A172 (cell line): Measurements from ENCODE around the gene TAF5L. TPM values are rescaled to one million over a fixed set of nuclear protein-coding genes. Genes with fewer than 3 reads are reported as not detected.

Experiments
- DNase-seq: peaks from one replicate; pipeline ENCODE4 v3.0.0-alpha.2; 2015; ENCODE audit warnings: low spot score
- total RNA-seq: library from RNA; depleted of rRNA; stranded (reverse); fragments of >200 nt; shearing (Covaris generic); gene quantifications from 2 replicates; pipeline ENCODE4 v1.2.3, GENCODE V29; 2014; rRNA removed

TAF5L gene
- total RNA-seq: 24.4 and 26.2 TPM in 2 replicates

DNA sequence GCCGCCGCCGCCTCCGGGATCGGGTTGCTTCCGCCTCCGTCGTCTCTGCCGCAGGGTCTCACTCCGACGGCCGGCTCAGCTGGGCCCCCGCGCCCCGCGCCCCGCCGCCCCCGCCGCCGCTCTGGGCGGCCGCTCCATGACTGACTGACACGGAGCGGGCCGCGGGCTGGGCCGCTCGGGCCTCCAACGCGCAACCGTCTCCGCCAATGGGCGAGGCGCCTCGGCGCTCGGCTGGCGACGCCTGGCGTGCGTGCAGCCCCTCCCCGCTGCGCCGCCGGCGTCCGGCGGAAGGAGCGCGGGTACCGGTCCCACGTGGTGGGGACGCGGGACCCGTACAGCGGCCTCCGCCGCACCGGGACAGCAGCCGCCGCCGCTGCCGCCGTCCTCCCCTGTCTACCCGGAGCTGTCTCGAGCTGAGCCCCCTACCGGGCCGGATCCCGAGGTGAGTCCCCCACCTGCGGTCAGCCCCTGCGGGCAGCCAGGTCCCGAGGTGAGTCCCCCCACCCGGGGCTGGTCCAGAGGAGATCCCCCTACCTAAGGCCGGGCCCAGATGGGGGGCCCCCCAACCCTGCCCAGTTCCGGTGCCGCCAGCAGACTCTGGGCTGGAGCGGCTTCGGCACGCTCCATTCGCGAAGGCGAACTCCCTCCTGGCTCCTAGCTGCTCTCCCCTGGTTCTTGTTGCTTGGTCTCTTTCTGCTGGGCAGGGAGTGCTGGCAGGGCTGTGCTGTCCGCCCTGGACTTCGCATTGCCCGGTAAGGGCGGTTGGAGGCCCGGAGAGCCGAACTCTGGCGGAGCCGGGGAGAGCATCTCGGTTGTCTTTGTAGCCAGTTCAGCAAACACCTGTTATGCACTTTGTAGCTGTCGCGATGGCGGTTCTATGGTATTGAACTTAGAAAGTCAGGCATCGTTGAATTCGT, at the start of gene TAF5L, which contains the start of gene URB2:
Gene TAF5L (minus strand): TSS at position 208 of the 917 bp plus-strand sequence. CDS start 11,640 bp downstream, outside the sequence.
Gene URB2 (plus strand): TSS at position 333 of the 917 bp plus-strand sequence. CDS start 1,387 bp downstream, outside the sequence.
- DNase-seq: peak; percentile 69

GRCh38 chr1:229675396-229675795, 49.5 kb upstream of the TAF5L start:
- no peak for DNase-seq

GRCh38 chr1:229674042-229674441, 48.1 kb upstream of the TAF5L start:
- DNase-seq: no peak

- DNase-seq: no peak
Measured at GRCh38 chr1:229672246-229672645, 46.3 kb upstream of the TAF5L start.

GRCh38 chr1:229671310-229671709, 45.4 kb upstream of the TAF5L start:
- DNase-seq: no peak

GRCh38 chr1:229669333-229669732, 43.4 kb upstream of the TAF5L start:
- no peak for DNase-seq

DNA sequence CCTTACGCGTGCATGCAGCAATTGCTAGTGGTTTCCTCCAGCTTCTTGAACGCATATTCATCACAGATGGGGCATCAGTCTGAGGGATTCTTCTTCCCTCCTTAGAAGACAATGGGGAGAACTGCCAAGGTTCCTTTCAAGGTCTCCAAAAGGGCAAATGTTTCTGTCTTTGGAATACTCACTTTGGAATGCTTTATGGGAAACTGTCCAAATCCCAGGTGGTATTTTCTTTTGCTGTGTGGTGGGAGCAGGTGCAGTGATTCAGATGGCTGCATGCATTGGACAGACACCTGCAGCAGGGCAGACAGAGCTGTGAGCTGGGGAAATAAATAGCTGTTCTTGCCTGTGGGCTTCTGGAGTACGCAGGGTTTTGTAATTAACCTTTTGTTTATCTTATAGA, 40.7 kb upstream of the TAF5L start:
- DNase-seq: peak; percentile 46

DNA sequence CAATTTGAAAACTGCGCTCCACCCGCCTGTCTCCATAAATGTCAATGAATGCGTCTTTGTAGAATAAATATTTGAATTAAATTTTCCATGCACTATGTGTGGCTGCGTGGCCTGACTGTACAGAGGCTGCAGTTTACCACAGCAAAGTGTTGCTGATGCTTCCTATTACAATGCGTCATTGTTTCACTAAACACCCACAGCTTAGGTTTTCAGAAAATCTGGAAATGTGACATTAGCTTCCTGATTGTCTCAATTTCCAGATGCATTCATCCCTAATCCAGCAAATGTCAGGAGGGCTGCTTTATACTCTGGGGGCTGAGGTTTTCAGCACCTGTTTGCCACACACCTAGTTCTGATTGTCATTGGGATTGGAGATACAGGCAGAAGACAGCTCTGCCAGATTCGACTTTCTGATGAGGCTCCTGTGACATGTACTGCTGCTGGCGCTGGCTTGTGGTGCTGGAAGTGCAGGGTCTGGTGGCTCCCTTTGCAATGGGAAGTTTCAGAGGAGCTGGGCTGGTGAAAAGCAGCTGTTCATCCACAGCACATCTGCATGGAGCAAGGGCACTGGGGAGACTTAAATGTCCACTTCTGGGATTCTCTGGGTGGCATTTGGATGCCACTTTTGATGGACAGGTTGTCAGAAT, 40.1 kb upstream of the TAF5L start:
- DNase-seq: peak; percentile 4

DNA sequence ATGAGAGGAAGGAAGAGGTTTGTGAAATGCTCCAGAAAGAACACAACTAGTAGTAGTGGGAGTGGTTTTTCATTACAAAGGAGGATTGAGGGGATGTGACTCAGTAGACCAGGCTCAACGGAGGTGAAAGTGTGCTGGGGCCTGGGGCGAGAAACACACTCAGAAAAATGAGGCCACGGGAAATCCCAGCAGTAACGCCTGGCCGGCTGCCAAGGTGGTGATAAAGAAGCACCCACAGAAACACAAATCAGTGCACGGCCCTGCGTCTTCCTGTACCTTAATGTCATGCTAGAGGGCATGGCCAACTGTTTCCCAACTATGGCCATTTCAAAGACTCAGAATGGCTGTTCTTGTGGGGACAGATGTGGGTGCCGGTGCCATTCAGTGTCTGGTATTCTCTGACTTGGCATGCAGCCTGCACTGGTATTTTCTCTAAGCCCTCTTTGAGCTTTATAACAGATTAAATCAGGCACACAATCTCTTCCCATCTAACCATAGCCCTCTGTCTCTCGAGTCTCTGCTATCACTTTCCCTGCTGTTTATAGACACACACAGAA, 38.3 kb upstream of the TAF5L start:
- peak; percentile 40 for DNase-seq

- DNase-seq: no peak
Measured at GRCh38 chr1:229661897-229662296, 36.0 kb upstream of the TAF5L start.

DNA sequence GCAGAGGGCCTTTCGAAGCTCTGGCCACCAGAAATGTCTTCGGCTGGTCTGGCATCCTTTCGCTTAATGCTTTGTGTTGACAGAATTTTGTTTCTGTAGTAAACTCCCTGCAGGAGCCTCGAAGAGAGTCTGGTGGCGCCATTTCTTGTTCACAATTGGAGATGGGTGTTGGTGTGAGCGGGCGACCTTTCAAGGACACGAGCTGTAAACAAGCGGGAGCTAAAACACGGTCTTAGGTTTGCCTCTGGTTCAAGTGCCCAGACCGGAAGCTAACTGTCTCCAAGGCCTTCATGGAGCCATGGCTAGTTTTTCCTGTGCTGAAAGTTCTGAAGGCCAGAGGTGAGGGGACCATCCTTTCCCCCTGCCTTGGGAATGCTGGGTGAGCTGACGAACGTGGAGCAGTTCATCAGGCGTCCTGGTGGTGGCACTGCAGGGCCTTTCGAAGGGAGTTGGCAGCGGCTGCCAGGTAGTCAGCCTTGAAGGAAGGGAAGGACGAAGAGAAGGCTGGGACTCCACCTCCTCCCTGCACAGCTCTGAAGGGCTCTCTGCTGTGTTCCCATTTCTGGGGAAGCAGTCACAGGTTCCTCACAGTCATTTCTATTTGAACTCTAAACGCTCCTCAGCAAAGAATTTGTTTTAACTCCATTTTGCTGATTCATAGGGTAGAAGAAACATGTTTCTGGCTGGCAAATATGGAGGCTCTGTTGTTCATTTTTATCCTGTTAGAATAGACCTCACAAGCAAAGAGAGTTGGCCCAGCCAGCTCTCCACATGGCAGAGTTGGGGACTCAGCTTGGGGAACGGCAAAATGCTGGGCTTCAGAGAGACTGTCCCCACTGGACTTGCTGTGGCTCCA, 35.3 kb upstream of the TAF5L start:
- DNase-seq: peak; percentile 78

- no peak for DNase-seq
Measured at GRCh38 chr1:229657993-229658755, 32.3 kb upstream of the TAF5L start.

- DNase-seq: no peak
Measured at GRCh38 chr1:229655781-229656180, 29.9 kb upstream of the TAF5L start.

- DNase-seq: no peak
Measured at GRCh38 chr1:229653420-229653819, 27.5 kb upstream of the TAF5L start.

GRCh38 chr1:229651546-229651945, 25.6 kb upstream of the TAF5L start:
- no peak for DNase-seq

DNA sequence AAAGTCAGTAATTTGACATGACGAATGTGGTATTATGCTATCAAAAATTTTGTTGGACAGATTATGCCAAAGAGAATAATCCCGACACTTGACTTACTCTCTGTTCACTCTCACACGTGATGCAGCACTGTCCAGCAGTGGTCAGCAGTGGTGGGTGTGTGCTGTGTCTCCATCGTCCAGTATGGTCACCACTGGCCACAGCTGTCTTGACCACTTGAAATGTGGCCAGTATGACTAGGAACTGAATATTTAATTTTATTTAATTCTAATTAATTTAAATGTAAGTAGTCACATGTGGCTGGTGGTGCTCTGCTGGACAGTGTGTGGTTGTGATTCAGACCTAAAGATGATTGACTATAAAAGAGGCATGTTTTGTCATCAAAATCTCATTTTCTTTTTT, 24.1 kb upstream of the TAF5L start:
- DNase-seq: no peak

GRCh38 chr1:229648406-229648805, 22.5 kb upstream of the TAF5L start:
- no peak for DNase-seq

- DNase-seq: no peak
Measured at GRCh38 chr1:229645324-229645993, 19.5 kb upstream of the TAF5L start.

DNA sequence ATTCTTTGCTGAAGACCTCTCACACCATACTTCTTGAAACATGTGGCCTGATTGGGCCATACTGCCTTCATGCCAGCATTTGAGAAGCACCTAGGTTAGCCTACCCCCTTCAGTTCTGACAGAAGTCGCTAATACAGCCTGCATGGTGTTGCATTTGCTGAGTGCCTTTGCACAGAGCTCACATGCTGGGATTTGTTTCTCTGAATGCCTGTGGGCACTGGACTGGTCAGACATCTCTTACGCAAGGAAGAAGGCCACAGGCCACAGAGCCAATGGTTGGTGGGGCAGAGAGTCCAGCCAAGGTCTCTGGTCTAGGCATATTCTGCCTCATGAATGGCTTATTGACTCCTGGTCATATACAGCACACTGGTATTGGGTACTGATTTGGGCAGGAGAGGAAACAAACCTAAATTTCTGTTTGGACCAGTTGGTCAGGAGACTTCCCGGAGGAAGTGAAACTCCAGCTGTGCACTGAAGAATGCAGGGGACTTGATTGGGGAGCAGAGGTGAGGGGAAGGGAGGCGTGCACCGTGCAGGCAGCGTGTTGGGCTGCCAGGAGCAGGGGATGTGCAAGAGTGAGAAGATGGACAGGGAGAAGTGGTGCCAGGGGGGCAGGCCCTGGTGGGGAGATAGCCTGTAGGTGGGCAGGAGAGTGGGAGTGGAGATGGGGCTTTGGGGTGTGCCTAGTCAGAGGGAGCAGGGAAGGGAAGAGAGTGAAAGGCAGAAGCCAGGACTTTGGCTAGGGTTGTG, 18.2 kb upstream of the TAF5L start:
- DNase-seq: no peak
